Measurements from ENCODE around the gene AP1AR. TPM values are rescaled to one million over a fixed set of nuclear protein-coding genes. Genes with fewer than 3 reads are reported as not detected.

AP1AR gene
- total RNA-seq, 4 donors from 2014 or later = 9.6 to 25.1 (median 20.5) TPM

- Histone ChIP-seq H3K4me1 (peaks cover 9 to 30% (median 10%) of the 10 kb centered on the region in 3 donors), H3K27me3 (no peaks in the 10 kb centered on the region), H3K4me3 (no peak overlapping the region), H3K9me3 (no peaks in the 10 kb centered on the region), H3K27ac (no peak overlapping the region), H3K36me3 (peaks cover 0 to 5% (median 0%) of the 10 kb centered on the region in 3 donors)
- WGBS, 2 donors = 85 to 100% methylated on average over 2 of the region's 2 CpGs
- DNase-seq = no peak
- intact Hi-C loops (cut with DNase I) = loop anchor here (5.0 kb wide), 1 partner anchor 134 kb away; no protein-coding TSS in a partner anchor
- no peak for TF ChIP-seq POLR2A (IDR thresholded peaks at IDR 0.05)
These were observed 4.5 kb downstream of the AP1AR start for GRCh38 chr4:112236040-112236439.

DNA sequence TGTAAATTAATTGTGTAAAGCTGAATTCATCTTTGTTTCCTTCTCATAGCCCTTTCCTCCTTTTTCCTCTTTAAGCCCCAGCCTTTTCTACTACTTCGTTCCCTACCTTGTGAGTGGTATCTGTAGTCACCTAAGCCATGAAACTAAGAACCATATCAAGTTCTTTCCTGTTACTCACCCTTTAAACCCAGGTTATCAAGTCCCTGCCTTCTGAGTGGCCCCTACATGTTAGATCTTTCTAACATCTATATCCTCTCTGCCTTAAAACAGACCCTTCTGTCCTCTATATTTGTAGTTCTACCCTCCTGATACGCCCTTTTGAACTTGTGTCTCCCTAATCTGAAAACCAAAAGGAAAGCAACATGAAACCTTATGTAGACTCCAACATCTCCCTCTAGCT, 7.2 kb downstream of the AP1AR start:
- Histone ChIP-seq H3K27ac (no peak overlapping the region), H3K9me3 (no peaks in the 10 kb centered on the region), H3K36me3 (peaks cover 0 to 5% (median 0%) of the 10 kb centered on the region in 3 donors), H3K4me3 (no peak overlapping the region), H3K27me3 (no peaks in the 10 kb centered on the region), H3K4me1 (peaks cover 1 to 15% (median 6%) of the 10 kb centered on the region in 3 donors)
- DNase-seq = no peak
- 96 to 100% methylated on average over 2 of the region's 2 CpGs for WGBS, 2 donors
- no peak for TF ChIP-seq POLR2A (IDR thresholded peaks at IDR 0.05)
- TF ChIP-seq, protein P1, sequence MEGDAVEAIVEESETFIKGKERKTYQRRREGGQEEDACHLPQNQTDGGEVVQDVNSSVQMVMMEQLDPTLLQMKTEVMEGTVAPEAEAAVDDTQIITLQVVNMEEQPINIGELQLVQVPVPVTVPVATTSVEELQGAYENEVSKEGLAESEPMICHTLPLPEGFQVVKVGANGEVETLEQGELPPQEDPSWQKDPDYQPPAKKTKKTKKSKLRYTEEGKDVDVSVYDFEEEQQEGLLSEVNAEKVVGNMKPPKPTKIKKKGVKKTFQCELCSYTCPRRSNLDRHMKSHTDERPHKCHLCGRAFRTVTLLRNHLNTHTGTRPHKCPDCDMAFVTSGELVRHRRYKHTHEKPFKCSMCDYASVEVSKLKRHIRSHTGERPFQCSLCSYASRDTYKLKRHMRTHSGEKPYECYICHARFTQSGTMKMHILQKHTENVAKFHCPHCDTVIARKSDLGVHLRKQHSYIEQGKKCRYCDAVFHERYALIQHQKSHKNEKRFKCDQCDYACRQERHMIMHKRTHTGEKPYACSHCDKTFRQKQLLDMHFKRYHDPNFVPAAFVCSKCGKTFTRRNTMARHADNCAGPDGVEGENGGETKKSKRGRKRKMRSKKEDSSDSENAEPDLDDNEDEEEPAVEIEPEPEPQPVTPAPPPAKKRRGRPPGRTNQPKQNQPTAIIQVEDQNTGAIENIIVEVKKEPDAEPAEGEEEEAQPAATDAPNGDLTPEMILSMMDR (IDR thresholded peaks at IDR 0.05) = no peak
- intact Hi-C loops (cut with DNase I) = loop anchor here (5.0 kb wide), 1 partner anchor 137 kb away; no protein-coding TSS in a partner anchor

DNA sequence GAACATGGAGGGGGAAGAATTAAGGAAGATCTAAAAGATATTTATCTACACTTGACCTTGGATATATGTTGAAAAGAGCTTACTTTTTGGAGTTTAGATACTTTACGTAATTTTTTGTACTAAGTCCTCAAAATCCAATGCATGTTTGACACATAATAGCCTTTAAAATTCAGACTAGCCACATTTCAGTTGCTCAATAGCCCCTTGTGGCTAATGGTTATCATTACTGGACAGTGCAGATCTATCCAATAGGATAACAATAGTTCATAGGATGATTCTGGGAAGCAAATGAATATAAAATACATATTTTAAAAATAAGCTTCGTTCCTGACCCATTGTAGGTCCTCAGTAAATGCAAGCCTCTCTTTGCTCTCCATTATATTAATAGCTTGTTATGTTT, 13.8 kb downstream of the AP1AR start:
- no peaks in the 10 kb centered on the region for H3K9me3 ChIP-seq
- TF ChIP-seq POLR2A (IDR thresholded peaks at IDR 0.05) = no peak
- TF ChIP-seq, protein P1 (IDR thresholded peaks at IDR 0.05) = no peak
- H3K4me1 ChIP-seq = no peaks in the 10 kb centered on the region
- WGBS, 2 donors = 90 to 100% methylated on average over 2 of the region's 2 CpGs
- DNase-seq = no peak
- no peaks in the 10 kb centered on the region for H3K27me3 ChIP-seq
- no peaks in the 10 kb centered on the region for H3K36me3 ChIP-seq
- intact Hi-C loops (cut with DNase I) = no loop called here
- no peak overlapping the region for H3K27ac ChIP-seq
- H3K4me3 ChIP-seq = no peak overlapping the region

GRCh38 chr4:112247021-112247420, 15.4 kb downstream of the AP1AR start:
- Histone ChIP-seq H3K27me3 (no peaks in the 10 kb centered on the region), H3K9me3 (no peaks in the 10 kb centered on the region), H3K4me1 (no peaks in the 10 kb centered on the region), H3K27ac (no peak overlapping the region), H3K36me3 (no peaks in the 10 kb centered on the region), H3K4me3 (no peak overlapping the region)
- DNase-seq = no peak
- intact Hi-C loops (cut with DNase I) = no loop called here
- WGBS, 2 donors = 79 to 80% methylated on average over 3 of the region's 3 CpGs
- TF ChIP-seq POLR2A (IDR thresholded peaks at IDR 0.05) = no peak
- TF ChIP-seq, protein P1 (IDR thresholded peaks at IDR 0.05) = no peak

GRCh38 chr4:112251019-112251643, 19.5 kb downstream of the AP1AR start:
- intact Hi-C loops (cut with DNase I) = no loop called here
- Histone ChIP-seq H3K27me3 (no peaks in the 10 kb centered on the region), H3K27ac (no peak overlapping the region), H3K9me3 (no peaks in the 10 kb centered on the region), H3K36me3 (peaks cover 0 to 13% (median 0%) of the 10 kb centered on the region in 3 donors), H3K4me1 (no peaks in the 10 kb centered on the region), H3K4me3 (no peak overlapping the region)
- TF ChIP-seq, protein P1 (IDR thresholded peaks at IDR 0.05) = no peak
- 91 to 92% methylated on average over 3 of the region's 3 CpGs for WGBS, 2 donors
- no peak for DNase-seq
